GOT3 (cell line): ENCODE results near the gene LVRN.

Source experiments
- DNase-seq: peaks from one replicate; lab custom pipeline; 2025; ENCODE audit warnings: mixed read lengths; lab: John Stamatoyannopoulos, UW

Gene LVRN

GRCh38 chr5:116023619-116024018, 61.3 kb downstream of the LVRN start:
- DNase-seq, result no peak

GRCh38 chr5:116025866-116026265, 63.6 kb downstream of the LVRN start:
- no peak for DNase-seq

GRCh38 chr5:116032094-116032517, 69.8 kb downstream of the LVRN start, which contains the start of gene ARL14EPL:
ARL14EPL (plus strand) TSS chr5:116032472; CDS start chr5:116051466, 18,994 bp downstream.
- DNase-seq, result peak; percentile 14

DNA sequence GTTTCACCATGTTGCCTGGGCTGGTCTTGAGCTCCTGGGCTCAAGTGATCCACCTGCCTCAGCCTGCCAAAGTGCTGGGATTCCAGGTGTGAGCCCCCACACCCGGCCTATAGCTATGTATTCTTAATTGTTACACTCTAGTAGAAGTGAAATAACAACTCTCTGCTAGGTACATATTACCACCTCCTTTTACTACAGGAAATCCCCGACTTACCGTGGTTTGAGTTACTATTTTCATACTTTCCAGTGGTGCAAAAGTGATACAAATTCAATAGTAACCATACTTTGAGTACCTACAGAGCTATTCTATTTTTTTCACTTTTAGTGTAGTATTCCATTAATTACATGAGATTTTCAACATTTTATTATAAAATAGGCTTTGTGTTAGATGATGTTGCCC, 70.7 kb downstream of the LVRN start:
- no peak for DNase-seq

GRCh38 chr5:116035123-116035522, 72.8 kb downstream of the LVRN start:
- no peak for DNase-seq

DNA sequence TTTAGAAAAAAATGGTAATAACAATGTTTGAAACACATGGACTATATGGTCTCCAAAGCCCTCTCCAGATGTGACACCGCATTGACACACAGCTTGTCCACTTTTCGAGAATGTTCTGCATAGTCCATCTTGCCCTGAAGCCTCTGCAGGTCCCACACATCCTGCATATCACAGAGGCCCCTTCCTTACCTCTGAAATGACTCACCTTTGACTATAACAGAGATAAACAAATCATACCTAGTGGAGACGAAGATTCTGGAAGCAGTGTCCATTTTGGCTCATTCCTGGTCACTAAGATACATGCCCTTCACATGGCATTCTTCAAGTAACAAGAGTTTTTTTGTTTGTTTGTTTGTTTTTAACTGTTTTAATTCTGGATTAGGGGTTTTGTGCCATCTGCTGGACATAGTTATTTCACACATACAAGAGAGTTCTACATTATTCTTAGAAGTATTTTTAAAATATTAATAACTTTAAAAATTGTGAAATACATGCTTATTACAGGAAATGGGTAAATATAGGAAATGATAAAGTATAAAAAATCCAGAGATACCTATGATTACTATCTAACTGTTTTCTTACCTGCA, 75.1 kb downstream of the LVRN start:
- no peak for DNase-seq

- DNase-seq, result no peak
Measured at GRCh38 chr5:116038817-116039216, 76.5 kb downstream of the LVRN start.

DNA sequence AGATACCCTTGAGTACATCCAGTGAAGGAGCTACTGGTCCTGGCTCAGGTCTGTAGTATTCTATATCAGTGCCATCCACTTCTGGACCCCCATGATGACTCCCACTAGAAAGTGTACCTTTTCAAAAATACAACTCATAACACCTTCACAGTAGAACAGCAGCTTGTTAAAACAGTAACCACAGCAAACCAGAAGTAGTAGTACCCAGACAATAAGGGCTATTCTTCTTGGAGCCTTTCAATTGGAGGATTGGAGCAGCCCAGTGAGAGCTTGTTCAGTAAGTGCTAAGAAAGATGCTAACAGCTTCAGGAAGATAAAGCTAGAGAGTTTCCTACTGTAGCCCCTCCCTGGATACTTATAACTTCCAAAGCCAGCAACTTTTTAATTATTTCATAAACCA, 80.1 kb downstream of the LVRN start:
- DNase-seq, result no peak

- DNase-seq, result no peak
Measured at GRCh38 chr5:116044073-116044472, 81.8 kb downstream of the LVRN start.

GRCh38 chr5:116045821-116046220, 83.5 kb downstream of the LVRN start:
- no peak for DNase-seq

GRCh38 chr5:116046261-116046660, 84.0 kb downstream of the LVRN start:
- no peak for DNase-seq

DNA sequence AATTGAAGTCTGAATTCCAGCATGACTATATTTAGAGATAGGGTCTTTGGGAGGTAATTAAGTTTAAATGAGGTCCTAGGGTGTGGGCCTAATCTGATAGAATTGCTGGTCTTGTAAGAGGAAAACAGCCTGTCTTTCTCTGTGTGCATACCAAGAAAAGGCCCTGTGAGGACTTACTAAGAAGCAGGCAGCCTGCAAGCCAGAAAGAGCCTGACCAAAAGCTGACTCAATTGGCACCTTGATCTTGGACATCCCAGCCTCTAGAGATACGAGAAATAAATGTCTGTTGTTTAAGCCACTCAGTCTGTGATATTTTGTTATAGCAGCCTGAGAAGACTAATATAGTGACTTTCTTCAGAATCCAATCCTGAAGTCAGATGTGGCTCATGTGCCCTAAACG, 84.5 kb downstream of the LVRN start:
- DNase-seq, result no peak

DNA sequence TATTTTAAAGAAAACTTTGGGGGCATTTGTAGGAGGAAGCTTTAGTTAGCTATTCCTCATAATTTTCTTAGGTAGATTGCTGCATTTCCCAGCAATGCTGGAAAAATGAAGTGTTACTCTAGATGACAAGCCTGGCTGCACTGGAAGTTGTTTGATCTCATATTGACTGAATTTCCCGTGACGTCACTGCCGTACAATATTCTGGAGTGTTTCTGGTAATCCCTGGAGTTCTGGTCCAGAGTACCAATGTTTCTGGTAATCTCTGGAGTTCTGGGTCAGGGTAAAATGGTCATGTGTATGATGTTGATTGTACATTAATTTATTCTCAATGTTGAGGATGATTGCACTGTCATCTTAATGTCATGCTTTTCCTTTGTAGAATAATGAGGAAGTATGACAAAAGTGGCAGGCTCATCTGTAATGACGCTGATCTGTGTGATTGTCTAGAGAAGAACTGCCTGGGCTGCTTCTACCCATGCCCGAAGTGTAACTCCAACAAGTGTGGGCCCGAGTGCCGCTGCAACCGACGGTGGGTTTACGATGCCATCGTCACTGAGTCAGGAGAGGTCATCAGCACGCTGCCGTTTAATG, 96.2 kb downstream of the LVRN start:
- no peak for DNase-seq

GRCh38 chr5:116062352-116062751, 100.1 kb downstream of the LVRN start:
- no peak for DNase-seq

DNA sequence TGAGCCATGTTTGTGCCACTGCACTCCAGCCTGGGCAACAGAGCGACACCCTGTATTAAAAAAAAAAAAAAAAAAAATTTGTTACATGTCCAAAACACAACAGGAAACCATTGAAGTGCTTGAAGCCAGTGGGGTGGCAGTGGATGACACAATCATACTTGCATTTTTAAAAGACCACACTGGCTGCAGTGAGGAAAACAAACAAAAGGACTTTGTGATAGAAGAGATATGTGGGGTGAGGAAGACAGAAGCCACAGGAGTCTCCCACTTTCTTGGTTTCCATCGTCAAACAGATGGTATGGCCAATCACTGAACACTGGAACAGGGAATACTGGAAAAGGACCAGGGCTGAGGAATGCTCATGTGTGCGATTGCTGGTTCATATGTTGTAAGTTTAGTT, 101.7 kb downstream of the LVRN start:
- no peak for DNase-seq

DNA sequence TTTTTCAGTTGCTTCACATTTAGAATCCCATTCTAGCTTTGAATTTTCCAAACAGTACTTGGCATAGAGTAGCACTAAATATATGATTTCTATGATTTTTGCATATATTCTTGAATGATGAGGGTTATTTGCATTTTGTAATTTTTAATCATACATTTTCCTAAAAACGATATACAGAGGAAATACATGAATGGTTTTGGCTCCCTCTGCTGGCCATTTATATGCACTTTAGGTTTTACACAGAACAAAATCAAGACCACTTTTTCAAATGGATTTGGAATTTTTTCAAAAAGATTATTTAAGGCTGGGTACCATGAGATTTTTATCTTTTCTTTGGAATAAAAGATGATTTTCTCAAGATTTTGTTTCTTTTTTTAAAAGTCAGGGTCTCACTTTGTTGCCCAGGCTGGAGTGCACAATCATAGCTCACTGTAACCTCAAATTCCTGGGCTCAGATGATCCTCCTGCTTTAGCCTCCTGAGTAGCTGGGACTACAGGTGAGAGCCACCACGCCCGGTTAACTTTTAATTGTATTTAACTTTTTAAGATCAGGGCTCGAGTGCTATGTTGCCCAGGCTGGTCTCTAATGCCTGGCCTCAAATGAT, 105.9 kb downstream of the LVRN start:
- no peak for DNase-seq

- no peak for DNase-seq
Measured at GRCh38 chr5:116071211-116071610, 108.9 kb downstream of the LVRN start.

DNA sequence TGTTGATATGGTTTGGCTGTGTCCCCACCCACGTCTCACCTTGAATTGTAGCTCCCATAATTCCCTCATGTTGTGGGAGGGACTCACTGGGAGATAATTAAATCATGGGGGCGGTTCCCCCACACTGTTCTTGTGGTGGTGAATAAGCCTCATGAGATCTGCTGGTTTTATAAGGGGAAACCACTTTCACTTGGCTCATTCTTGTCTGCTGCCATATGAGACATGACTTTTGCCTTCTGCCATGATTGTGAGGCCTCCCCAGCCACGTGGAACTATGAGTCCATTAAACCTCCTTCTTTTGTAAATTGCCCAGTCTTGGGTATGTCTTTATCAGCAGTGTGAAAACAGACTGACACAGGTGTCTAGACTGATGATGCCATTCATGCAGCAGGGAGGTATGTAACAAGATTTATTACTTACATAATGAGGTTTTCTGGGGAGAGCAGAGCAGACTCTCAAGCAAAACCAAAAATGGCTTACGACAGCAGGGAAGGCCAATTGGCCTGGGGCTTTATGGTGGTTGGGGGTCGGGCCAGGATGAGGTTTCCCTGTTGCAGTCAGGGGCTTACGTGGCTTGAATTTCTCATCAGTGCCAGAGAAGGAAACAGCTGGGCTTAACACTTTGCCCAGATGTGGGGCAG, 113.0 kb downstream of the LVRN start:
- no peak for DNase-seq

- DNase-seq, result no peak
Measured at GRCh38 chr5:116076496-116076895, 114.2 kb downstream of the LVRN start.
